GM18517 (cell line): ENCODE measurements around the gene ZSCAN5B.
"Not testable (repeated sequence)": the region's sequence is repeated elsewhere in the genome, so short reads cannot be mapped to it uniquely, and the experiment has no call there.

Experiments used
- ATAC-seq: cut with Tn5 transposase; IDR thresholded peaks from one replicate; pipeline ENCODE4 v1.9.1; 2021; ENCODE audit warnings: mild to moderate bottlenecking, moderate library complexity; ENCODE audit not compliant: unreplicated experiment

ZSCAN5B gene

DNA sequence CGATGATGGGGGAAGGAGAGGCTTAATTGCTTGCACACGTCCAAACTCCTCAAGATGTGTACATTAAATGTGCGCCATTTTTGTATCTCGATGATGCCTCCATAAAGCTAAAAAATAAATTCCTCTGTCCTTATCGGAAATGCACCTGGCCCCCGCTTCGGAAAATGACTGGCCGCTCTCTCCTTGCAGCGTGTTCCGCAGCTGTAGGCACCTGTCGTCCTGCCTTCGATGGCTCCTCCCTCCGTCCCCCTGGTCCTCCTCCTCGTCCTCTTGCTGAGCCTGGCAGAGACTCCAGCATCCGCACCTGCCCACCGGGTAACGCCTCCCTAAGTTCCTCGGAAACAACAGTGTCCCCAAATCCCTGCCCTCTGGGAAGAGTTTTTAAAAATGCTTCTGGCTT, 20.7 kb downstream of the ZSCAN5B start:
- ATAC-seq, result no peak

DNA sequence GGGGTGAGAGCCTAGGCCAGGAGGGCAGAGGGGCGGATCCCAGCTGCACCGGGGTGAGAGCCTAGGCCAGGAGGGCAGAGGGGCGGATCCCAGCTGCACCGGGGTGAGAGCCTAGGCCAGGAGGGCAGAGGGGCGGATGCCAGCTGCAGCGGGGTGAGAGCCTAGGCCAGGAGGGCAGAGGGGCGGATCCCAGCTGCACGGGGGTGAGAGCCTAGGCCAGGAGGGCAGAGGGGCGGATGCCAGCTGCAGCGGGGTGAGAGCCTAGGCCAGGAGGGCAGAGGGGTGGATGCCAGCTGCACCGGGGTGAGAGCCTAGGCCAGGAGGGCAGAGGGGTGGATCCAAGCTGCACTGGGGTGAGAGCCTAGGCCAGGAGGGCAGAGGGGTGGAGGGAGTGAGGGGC, 21.3 kb downstream of the ZSCAN5B start:
- not testable (repeated sequence) for ATAC-seq

DNA sequence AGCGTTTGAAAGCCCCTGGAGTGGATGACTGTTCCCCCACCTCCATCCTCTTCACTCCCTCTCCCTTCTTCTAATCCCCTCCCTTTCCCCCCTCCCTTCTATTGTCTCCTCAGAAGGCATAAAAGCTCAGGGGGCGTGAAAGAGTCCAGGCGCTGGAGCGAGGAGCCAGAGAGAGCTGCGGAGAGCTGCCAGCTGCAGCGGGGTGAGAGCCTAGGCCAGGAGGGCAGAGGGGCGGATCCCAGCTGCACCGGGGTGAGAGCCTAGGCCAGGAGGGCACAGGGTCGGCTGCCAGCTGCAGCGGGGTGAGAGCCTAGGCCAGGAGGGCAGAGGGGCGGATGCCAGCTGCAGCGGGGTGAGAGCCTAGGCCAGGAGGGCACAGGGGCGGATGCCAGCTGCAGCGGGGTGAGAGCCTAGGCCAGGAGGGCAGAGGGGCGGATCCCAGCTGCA, 21.7 kb downstream of the ZSCAN5B start, which contains the start of gene GALP:
TSS of gene GALP (plus strand) at position 148 of the 447 bp plus-strand sequence. CDS start 1,101 bp downstream, outside the sequence.
- not testable (repeated sequence) for ATAC-seq

DNA sequence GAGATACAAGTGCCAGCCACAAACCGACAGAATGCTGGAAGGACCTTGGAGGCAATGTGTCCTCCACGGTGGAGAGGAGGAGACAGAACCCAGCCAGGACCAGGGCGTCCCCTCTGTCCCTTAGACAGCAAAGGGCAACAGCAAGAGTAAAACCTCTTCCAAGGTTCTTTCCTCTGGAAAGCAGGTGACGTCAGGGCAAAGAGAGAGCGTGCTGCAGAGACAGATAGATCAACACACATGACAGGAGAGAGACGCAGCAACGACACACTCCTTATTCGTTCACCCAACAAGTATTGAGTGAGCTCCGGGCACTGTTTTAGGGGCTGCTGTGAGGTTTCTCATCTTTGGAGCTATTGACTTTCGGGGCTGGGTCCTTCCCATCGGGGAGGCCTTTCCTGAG, 23.0 kb downstream of the ZSCAN5B start:
- no peak for ATAC-seq

DNA sequence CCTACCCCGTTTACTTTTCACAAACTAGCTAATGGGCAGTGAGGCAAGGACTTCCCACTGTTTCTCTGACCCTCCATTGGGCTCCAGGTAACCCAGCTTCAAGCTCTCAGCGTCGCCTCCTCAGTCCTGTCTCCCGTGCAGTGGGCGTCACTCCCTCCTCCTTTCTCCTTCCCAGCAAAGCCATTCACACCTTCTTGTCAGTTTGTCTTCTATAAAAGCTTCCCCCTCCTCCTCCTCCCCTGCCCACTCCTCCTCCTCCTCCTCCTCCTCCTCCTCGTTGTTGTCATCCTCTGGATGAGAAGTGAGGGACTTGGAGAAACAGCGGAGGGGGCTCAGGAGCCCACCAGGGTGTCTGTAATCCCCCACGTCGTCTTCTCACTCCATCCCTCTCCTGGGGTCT, 23.5 kb downstream of the ZSCAN5B start:
- ATAC-seq, result no peak

DNA sequence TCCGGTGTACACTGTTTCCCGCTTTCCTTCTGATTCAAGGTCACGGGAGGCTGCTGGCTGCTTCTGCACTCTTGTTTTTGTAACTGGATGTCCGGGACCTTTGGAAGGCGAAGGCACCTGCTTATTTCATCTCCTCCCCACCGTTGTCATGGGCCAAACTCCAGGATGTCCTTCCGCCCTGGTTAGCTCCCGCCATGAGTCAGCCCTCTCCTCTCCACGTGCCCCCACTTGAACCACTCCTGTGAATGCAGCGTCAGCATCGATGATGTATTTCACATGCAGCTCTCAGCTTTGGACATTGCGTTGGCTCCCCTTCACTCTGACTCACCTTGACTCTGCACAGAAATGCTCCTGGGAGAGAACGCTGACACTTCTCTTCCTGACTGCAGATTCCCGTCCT, 27.3 kb downstream of the ZSCAN5B start:
- no peak for ATAC-seq

DNA sequence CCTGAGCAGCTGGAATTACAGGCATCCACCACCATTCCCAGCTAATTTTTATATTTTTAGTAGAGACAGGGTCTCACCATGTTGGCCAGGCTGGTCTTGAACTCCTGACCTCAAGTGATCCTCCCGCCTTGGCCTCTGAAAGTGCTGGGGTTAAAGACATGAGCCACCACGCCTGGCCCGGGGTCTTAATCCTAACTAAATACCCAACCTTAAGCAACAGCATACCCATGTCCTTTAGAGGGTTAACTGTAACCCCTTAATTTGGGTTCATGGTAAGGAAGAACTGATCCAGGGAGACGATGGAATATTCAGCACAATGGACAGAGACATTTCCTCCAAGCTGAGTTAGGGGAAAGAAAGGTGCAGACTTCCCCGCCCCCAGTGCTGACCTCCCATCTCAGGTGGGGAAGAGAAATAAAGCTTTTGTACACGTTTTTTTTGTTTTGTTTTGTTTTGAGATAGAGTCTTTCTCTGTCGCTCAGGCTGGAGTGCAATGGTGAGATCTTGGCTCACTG, 30.5 kb downstream of the ZSCAN5B start:
- ATAC-seq, result no peak

DNA sequence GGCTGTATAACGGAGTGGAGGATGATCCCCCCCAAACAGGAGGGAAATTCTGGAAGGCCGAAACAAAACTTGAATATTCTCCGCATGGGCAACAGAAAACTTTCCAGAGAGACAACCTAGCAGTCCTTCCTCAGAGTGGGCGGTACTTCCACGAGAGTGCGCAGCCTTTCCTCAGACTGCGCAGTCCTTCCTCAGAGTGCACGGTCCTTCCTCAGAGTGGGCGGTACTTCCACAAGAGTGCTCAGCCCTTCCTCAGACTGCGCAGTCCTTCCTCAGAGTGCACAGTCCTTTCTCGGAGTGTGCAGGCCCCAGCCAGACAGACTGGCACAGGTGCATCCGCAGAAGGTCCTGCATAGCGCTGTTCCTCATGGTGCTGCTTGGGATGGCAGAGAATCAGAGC, 34.5 kb downstream of the ZSCAN5B start:
- no peak for ATAC-seq

DNA sequence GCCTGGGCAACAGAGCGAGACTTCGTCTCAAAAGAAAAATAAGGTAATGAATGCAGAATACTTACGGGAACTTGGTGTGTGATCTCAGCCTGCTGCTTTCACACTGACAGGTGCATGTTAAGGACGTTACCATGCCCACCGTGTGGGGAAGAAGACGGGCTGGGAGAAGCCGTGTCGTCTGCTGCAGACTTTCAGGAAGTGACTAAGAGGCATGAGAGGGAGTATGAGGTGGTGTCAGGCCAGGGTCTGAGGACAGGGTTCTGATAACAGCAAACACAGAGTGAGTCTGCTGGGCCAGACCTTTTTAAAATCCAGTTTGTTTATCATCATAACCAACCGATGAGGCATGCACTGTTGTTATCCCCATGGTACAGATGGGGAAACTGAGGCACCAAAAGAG, 35.3 kb downstream of the ZSCAN5B start:
- ATAC-seq, result no peak

DNA sequence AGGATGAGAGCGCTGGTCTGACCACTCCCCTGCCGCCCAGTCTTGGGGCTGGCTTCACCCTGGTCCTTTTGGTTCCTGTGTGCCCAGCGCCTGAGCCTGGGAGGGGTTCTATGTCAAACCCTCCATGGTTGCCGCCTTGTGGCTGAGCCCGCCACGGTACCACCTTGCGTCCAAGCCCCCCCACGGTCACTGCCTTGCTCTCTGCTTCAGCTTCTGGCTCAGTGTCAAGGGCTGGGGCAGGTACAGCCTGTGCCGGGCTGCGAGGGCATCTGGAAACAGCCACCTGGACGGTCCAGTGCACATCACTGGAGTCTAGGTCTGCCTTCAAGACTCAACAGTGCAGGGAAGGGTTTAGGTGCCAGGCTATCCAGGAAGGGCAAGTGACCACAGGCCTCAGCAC, 36.0 kb downstream of the ZSCAN5B start:
- ATAC-seq, result no peak

DNA sequence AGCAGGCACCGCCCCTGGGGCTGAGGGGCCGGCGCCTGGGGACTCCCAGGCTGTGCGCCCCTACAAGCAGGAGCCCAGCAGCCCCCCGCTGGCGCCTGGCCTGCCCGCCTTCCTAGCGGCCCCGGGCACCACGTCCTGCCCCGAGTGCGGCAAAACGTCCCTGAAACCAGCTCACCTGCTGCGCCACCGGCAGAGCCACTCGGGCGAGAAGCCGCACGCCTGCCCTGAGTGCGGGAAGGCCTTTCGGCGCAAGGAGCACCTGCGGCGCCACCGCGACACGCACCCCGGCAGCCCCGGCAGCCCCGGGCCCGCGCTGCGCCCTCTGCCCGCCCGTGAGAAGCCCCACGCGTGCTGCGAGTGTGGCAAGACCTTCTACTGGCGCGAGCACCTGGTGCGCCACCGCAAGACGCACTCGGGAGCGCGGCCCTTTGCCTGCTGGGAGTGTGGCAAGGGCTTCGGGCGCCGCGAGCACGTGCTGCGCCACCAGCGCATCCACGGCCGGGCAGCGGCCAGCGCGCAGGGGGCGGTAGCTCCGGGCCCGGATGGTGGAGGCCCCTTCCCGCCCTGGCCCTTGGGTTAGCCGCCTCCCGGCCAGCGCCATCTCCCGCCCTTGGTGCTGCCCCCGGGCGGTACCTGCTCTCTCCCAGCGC, 37.8 kb downstream of the ZSCAN5B start:
- ATAC-seq, result no peak

DNA sequence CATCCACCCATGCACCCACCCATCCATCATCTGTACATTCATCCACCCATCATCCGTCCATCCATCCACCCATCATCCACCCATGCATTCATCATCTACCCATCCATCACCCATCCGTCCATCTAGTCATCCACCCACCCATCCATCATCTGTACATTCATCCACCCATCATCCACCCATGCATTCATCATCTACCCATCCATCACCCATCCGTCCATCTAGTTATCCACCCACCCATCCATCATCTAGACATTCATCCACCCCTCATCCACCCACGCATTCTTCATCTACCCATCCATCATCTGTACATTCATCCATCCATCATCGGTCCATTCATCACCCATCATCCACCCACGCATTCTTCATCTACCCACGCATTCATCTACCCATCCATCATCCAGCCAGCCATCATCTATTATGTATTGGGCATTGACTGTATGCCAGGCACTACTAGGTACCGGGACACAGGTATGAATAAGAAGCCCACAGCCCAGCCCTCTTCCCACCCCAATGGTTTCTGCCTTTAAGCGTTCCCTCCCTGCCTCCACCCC, 38.5 kb downstream of the ZSCAN5B start:
- ATAC-seq, result no peak

DNA sequence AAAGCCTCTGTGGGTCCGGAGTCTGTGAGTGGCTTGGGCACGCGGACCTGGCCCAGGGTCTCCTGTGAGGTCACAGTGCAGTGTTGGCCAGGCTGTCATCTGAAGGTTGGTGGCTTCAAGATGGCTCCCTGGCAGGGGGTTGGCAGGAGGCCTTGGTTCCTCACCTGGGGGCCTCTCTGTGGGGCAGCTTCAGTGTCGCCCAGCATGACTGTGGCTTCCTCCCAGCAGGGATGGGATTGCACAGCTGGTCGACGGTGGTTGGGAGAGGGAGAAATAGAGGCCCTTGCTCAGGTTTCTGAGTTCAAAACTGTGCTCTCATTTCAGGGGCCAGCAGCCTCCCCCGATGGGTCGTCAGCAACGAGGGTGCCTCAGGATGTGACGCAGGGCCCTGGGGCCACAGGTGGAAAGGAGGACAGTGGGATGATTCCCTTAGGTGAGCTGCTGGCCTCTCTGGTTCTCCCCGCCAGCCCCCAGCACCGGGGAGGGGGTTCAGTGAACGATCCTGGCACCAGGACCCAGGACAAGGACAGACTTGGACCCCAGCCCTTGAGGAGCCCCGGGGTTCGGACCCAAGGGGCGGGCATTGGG, 39.3 kb downstream of the ZSCAN5B start:
- no peak for ATAC-seq

DNA sequence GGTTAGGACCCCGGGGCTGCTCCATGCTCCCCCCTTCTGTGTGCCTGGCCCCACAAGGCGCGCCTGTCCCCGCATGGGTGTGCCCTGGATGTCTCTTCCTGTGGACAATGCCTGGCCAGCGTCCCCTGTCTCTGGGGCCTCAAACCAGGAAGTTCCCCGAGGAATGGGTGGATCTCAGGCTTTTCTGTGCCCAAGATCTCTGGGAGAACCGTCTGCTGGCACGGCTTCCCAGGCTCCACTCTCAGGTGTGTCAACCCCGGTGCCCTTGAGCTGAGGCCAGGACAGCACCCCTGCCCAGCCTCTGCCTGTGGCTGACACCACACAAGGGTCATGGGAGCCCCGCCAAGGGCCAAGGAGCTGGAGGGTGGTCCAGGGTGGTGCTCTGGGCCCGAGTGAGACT, 40.8 kb downstream of the ZSCAN5B start:
- no peak for ATAC-seq

DNA sequence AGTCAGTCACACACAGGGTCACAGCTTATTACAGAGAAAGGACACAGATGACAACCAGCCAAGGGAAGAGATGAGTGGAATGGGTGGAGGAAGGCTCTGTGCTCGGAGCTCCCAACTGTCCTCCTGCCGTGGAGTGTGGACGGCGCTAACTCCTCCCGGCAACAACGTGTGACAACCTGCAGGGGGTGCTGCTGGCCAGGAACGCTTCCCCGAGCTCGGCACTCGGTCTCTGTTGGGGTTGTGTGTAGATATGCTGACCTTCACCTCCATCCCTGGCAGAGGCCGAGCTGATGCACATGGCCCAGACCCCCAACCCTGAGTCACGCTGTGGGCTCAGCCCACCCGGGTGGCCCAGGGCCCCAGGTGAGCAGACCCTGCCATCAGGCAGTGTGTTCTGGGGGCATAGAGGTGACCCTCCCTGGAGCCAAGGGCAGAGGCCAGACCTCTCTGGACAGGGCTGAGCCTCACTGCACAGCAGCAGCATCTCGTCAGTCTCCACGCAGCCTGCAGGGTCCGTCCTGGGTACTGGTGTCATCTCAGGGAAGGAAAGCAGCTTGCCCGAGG, 42.4 kb downstream of the ZSCAN5B start:
- ATAC-seq, result no peak

DNA sequence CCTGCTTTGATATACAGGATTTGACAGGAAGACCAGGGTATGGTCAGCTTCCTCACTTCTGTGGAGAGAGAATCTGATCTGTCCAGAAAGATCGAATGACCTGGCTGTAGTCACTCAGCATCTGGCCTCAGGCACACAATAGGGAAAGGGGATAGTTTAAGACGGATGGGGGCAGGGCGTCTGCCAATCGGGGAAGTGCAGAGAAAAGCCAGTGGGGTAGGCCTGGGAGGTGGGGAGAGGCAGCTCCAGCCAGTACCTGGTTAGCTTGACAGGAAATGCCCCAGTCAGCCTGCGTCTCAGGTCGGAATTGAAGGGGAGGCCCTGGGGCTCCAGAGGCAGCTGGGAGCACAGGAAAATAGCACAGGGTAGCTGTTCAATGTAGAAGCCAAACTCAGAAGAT, 44.1 kb downstream of the ZSCAN5B start:
- ATAC-seq, result no peak

DNA sequence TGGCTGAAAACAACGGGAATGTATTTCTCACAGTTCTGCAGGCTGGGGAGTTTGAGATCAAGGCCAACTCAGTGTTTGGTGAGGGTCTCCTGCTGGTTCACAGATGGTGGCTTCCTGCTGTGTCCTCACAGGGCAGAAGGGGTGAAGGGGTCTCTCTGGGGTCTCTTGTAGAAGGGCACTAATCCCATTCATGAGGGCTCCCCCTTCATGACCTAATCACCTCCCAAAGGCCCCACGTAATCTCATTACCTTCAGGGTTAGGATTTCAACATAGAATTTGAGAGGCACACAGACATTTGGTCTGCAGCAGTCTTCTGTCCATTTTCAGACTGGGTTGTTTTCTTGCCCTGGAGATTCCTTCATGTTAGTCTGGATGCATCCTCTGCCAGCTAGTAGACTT, 44.9 kb downstream of the ZSCAN5B start:
- no peak for ATAC-seq

DNA sequence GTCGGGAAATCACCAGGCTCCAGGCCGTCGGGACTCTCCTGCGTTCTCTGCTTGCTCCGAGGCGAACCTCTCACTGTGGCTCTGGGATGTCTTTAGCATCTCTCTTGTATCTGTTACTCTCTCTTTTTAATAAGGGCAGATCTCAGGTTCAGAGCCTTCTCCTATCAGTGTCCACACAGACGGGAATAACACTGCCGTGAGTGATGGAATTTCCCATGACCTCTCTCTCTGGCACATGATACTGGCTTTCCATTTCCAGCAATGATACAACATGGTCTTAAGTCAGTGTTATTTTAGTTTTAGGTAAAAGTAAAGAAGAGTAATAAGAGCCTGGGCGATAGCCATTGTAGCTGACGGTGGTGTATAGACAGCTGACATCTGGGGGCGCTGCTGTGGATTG, 47.2 kb downstream of the ZSCAN5B start:
- ATAC-seq, result no peak

DNA sequence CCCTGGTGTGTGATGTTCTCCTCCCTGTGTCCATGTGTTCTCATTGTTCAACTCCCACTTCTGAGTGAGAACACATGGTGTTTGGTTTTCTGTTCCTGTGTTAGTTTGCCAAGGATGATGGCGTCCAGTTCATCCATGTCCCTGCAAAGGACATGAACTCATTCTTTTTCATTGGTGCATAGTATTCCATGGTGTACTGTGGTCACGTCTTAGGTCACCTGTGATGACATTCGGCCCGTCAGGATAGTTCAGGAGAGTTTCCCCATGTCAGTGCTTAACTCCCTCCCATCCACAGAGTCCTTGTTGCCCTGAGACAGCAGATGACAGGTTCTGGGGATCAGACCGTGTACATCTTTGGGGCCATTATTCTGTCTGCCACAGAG, 47.9 kb downstream of the ZSCAN5B start:
- ATAC-seq, result no peak

DNA sequence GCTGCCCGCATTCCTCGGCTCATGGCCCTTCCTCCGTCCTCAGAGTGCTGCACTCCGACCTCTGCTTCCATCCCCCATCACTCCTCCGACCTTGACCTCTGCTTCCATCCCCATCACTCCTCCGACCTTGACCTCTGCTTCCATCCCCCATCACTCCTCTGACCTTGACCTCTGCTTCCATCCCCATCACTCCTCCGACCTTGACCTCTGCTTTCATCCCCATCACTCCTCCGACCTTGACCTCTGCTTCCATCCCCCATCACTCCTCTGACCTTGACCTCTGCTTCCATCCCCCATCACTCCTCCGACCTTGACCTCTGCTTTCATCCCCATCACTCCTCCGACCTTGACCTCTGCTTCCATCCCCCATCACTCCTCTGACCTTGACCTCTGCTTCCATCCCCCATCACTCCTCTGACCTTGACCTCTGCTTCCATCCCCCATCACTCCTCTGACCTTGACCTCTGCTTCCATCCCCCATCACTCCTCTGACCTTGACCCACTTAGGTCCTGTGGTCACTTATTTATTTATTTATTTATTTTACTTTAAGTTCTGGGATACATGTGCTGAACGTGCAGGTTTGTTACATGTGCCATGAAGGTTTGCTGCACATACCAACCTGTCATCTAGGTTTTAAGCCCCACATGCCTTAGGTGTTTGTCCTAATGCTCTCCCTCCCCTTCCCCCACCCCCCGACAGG, 48.5 kb downstream of the ZSCAN5B start:
- not testable (repeated sequence) for ATAC-seq

DNA sequence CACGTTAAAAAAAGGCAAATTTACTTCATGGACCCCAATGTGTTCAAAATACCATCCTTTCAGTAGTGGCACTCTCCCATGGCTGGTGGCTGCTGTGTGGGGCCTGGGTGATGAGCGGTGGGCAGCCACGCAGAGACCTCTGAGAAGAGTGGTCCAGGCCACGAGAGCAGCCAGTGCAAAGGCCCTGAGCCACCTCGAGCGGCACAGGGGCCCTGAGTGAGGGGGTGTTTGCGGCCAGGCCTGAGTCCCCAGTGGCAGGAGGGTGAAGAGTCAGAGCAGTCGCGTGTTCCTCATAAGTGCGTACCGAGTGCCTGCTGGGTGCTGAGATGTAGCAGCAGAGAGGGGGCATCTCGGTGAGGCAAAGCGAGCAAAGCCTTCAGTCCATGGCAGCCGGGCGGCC, 49.5 kb downstream of the ZSCAN5B start:
- ATAC-seq, result no peak
